HG02943 (cell line): Measurements from ENCODE around the gene SLC35F2.
"Not testable (repeated sequence)": the region's sequence is repeated elsewhere in the genome, so short reads cannot be mapped to it uniquely, and the experiment has no call there.

Experiments used
- ATAC-seq: cut with Tn5 transposase; IDR thresholded peaks from one replicate; pipeline ENCODE4 v1.9.1; 2021; ENCODE audit warnings: mild to moderate bottlenecking, low read depth, moderate library complexity; ENCODE audit not compliant: unreplicated experiment

SLC35F2 gene

DNA sequence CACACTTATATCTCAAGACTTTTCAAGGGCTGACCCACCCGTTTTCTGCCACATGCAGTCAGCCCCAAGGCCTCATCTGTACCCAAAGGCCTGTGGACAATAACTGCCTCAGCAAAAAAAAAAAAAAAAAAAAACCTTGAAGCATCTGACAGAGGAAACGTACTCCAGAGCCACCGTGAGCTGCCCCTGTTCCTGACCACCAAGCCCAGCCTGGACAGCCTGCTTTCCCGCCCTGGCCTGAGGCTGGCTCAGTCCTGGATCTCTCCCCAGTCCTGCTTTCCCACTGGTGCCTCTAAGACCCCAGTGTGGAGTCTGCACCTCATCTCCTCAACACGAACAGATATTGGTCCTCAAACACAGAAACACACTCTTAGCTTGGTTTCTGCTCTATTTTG is 66.5 kb downstream of the SLC35F2 start:
- ATAC-seq: no peak

DNA sequence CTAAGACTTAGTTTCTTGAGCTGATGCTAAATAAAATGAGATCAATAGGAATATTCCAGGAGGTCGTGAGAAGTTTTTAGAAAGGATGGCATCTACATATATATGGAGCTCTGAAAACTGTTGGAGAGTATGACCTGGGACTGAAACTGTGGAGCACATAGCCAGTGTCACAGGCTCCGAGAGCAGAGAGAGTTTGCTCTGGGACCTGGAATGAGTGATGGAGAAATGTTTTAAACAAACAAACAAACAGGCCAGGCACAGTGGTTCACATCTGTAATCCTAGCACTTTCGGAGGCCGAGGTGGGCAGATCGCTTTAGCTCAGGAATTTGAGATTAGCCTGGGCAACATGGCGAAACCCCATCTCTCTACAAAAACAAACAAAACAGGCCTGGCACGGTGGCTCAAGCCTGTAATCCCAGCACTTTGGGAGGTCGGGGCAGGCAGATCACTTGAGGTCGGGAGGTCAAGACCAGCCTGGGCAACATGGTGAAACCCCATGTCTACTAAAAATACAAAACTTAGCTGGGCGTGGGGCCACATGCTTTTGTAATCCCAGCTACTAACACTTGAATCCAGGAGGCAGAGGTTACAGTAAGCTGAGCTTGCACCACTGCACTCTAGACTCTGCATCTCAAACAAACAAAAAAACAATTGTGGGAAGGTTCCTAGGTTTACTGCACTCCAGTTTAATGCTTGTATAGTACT is 67.1 kb downstream of the SLC35F2 start:
- no peak for ATAC-seq

DNA sequence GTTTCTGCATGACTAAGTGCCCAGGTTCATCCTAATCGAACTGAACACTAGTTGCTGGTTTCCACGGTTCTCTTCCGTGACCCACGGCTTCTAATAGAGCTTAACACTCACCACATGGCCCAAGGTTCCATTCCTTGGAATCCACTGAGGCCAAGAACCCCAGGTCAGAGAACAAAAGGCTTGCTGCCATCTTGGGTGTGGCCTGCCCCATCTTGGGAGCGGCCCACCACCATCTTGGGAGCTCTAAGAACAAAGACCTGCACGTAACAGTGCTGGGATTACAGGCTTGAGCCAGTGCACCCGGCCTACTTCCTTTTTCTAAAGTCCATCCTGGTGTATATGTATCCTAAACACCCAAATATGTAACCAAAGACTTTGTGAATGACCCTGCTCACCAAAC is 68.8 kb downstream of the SLC35F2 start:
- ATAC-seq: no peak

DNA sequence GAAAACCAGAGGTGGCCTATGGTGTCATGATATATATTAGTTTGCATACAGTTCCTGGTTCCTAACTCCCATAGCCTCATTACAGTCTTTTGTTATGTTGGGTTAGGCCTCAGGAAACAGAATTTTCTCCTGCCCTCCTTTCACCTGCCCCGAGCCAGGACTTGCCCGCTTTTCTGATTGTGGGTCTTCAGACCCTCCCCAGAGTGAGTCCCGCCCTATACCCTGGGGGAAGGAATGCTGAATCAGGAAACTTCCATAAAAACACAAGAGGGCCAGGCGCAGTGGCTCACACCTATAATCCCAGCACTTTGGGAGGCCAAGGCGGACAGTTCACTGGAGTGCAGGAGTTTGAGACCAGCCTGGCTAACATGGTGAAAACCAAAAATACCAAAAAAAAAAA is 70.9 kb downstream of the SLC35F2 start:
- ATAC-seq: no peak

DNA sequence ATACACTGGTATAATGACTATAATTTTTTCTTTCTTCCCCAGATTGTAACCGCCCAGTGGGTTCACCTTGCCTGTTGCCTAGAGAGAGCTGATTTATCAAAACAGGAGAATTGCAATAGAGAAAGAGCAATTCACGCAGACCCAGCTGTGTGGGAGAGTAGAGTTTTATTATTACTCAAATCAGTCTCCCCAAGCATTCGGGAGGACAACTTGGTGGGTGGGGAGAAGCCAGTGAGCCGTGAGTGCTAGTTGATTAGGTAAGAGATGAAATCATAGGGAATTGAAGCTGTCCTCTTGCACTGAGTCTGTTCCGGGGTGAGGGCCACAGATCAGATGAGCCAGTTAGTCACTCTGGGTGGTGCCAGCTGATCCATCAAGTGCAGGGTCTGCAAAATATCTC is 73.2 kb downstream of the SLC35F2 start:
- ATAC-seq: no peak

DNA sequence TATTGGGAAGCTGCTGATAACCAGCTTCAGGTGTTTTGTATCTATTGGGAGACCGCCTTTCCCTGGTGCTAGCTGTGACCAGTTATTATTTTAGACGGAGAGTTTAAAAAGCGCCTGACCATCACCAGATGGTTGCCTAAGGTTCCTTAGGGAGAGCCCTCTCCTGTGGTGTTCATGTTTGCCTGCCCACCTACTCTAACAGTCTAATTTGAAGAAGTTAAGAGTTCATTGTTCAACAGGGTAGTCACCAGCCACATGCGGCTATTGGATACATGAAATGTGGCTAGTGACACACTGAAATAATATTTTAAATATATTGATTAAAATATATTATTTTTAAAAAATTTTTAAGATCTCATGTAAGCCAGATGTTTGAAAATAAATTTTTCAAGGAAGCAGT is 75.5 kb downstream of the SLC35F2 start:
- ATAC-seq: no peak

DNA sequence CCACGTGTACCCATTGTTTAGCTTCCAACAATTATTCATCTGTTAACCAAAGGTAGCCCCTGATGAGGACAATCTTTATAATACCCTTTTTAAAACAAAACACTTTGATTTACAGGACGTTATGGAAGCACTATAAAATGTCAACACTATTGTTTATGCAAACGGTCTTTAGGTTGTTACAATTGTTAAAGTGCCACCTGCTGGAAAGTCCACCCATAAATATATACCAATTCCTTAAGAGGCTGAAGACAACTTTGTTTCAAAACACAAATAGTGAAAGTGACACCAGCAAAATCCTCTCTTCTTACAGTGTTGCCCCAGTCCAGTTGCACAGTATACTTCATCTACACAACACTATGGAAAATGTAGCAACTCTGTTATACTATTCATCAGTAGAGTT is 77.8 kb downstream of the SLC35F2 start:
- ATAC-seq: no peak

DNA sequence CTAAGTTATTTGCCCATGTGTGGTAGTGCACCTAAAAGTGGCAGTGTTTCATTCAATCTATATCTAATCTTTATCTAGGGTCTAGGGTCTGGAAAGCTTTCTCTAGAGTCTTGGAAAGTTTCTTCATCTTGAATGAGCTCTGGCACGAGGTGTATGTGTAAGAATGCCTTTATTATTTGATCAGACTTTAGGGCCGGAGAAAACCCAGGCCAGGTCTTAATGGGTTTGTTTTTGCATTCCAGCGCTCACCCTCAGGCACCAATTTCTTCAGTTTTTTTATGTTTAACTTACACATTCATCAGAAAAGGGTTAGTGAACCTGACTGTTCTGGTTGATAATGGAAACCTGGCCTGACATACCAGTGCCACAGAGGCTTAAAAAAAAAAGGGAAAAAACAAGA is 78.5 kb downstream of the SLC35F2 start:
- no peak for ATAC-seq

DNA sequence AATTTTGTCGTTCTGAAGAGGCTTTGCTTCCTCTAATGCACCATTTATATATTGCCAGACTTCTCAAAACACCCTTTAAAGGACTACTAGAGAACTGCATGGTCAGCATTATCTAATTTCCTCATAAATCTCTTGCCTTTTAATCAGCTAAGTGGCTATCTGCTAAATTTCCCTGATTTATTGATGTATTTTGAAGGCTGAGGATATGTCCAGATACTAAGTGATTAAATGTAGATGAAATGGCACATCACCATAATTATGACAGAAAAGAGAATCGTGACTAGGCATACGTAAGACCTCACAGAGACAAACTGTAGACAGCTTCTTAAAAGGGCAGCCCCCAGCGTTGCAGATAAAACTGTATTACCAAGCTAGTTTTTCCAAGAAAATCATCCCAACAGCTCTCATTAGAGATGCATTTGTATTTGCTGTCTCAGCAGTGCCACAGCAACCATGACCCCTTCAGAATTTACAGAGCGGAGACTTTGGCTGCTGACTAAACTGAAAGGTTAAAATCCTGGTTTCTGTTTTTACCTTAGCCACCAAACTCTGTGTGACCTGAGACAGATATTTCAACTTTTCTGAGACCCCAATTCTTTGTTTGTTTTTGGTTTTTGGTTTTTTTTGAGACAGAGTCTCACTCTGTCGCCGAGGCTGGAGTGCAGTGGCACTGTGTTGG is 79.6 kb downstream of the SLC35F2 start:
- no peak for ATAC-seq

DNA sequence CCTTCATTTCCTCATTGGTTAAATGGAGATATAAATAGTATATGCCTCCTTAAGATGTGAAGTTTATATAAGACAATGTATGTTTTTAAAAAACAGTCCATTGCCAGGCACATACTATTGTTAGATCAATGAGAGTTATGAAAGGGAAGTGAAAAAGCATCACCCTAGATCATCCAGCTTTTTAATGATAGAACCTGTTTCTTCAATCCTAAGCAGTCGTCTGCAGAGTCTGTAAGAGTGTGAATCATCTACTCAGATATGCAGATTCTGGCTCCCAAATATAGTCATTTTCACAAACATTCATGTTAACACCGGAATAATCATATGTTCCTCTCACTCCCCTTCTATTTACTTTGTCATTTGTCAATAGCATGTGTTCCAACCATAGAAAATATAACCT is 81.5 kb downstream of the SLC35F2 start:
- no peak for ATAC-seq

DNA sequence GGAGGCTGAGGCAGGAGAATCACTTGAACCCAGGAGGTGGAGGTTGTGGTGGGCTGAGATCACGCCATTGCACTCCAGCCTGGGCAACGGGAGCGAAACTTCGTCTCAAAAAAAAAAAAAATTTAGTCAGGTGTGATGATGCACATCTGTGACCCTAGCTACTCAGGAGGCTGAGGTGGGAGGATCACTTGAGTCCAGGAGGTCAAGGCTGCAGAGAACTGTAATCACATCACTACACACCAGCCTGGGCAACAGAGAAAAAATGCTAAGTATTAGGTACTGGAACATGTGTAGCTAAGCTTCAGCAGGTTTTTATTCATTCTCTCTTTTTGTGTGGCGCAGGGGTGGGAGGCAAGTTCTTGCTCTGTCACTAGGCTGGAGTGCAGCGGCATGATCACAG is 82.5 kb downstream of the SLC35F2 start:
- ATAC-seq: no peak

DNA sequence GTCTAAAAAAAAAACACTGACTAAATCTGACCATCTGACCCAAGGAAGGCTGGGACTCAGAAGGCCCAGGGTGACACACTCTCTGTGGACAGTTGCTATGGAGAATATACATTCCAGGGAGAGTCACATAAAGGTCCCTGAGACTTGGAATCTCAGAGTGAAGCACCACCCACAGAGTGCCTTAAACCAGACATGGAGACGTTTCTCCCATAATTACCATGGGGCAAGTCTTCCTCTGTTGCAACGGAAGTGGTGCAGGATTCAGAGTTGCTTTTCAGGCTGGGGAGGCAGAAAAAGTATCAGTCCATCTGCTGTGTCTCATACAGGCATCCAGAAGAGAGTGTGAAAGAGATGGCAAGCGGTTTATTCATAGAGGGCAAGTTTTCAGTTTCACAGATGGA is 88.0 kb downstream of the SLC35F2 start:
- no peak for ATAC-seq

DNA sequence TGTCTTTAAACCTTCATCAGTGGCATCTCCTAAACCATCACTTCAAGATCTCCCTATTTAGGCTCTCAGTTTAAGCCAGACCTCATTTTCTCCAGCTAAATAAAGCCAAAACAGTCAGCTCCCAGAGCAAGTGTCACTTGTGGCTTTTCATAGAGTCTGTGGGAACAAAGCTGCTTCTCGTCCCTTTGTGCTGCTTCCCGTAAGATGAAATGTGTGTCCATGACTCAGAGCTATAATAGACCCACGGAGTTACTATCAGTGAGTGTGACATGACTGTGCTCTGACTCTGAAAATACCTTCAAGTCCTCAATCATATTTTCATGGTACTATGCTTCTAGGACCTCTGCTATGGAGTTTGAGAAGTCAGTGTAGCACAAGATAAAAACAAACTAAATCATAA is 89.4 kb downstream of the SLC35F2 start:
- no peak for ATAC-seq

DNA sequence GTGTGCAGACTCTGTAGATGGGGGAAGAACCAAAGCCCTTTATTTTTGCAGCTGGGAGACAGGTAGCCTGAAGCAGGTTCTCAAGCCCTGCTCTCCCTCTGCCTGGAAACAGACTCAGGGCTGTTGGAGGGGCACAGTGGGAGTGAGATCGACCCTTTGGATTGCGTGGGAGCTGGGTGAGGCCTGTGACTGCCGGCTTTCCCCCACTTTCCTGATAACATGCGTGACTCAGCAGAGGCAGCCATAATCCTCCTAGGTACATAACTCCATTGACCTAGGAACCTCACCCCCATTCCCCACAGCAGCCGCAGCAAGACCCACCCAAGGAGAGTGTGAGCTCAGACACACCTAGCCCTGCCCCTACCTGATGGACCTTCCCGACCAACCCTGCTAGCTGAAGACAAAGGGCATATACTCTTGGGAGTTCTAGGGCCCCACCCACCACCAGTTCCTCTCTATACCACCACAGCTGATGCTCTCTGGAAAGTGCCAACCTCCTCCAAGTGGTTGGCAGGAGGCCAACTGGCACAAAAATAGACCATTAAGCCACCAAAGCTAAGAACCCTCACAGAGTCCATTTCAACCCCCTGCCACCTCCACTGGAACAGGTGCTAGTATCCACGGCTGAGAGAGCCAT is 99.8 kb downstream of the SLC35F2 start:
- not testable (repeated sequence) for ATAC-seq

DNA sequence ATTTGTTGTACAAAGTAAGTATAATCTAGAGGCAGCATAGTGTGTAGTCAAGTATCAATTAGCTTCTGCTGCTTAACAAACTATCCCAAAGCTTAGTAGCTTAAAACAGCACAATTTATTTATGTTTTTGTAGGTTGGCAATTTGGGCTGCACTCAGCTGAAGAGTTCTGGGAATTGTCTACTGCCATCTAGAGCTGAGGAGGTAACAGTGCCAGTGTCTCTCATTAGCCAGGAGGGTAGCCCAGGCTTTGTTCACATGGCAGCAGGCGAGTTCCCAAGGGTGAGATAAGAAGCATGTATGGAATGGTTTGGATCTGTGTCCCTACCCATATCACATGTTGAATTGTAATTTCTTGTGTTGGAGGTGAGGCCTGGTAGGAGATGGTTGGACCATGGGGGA is 100.9 kb downstream of the SLC35F2 start:
- ATAC-seq: no peak

DNA sequence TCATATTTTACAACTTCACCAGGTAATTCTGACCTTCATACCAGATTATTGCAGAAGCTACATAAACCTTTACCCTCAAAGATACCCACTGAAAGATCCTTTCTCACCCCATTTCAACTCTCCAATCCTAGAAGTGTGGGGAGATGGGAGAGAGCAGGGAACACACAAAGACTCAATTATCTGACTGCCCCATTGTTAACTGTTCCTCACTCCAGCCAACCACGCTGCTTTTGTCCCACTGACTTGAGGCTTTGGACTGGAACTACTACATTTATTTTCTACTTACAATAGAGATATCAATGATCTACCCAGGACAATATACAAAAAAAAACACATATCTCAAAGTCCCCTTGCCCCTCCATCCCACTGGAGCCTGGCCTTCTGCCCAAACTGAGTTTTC is 102.0 kb downstream of the SLC35F2 start:
- ATAC-seq: no peak

DNA sequence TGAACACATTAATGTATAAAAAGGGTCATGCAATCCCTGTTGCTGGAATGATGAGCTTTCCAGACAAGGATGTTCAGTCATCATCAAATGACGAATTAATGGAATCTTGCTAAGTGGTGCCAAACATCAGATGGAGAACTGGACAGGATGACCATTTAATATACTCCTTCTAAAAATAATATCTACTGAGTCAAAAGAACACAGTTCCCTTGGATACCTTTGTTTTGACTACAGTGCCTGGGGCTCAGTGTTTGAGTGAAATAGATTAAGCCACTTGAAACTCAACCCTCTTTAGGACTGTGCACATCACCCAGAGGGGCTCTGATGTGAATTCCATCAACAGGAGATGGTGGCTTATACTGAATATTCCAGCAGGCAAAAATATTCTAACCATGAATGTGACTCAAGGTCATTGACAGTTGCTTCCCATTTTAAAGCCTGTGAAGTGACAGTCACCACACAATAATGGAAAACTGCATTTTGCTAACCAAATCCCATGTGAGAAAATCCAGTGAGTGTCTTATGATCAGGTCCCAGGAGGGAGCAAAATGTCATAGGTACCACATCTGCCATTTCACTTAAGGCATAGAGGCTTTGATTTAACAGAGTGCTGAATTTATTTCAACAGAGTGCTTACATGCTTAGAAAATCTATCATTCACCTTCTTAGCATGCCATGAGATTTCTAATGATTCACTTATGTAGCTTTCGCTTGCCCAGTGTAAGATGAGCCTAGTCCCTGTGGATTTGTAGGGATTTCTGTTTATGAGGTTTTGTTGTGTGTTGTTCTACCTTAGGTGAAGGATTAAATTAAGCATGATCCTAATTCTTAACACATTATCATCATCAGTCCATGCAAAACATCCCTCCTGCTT is 105.4 kb downstream of the SLC35F2 start:
- no peak for ATAC-seq

DNA sequence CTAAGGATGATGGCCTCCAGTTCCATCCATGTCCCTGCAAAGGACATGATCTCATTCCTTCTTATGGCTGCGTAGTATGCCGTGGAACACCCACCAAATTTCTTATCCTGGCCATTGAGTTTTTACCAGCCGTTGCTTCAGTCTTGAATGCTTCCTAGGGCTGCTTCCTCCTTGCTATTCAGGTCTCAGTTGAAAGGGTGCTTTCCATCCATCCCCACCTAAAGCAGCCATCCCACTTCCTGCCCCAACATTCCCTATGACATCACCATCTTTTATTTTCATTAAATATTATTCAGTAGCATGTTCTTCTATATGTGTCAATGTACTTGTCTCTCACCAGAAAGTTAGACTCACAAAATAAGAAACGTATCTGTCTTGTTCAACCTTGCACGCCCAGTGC is 106.1 kb downstream of the SLC35F2 start:
- ATAC-seq: no peak

DNA sequence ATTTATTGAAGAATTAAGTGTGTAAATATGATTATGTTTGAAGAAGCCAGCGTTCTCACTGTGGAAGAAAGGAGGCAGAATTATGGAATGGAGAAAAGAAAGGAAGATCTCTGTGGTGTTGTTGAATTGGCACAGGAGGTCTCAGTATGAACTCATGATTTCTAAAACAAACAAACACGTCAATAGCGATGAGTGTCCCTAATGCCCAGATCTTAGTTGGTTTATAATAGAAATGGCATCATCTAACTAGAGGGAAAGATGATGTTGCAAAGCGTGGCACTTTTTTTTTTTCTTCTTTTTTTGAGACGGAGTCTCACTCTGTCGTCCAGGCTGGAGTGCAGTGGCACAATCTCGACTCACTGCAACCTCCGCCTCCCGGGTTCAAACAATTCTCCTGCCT is 107.5 kb downstream of the SLC35F2 start:
- ATAC-seq: no peak

DNA sequence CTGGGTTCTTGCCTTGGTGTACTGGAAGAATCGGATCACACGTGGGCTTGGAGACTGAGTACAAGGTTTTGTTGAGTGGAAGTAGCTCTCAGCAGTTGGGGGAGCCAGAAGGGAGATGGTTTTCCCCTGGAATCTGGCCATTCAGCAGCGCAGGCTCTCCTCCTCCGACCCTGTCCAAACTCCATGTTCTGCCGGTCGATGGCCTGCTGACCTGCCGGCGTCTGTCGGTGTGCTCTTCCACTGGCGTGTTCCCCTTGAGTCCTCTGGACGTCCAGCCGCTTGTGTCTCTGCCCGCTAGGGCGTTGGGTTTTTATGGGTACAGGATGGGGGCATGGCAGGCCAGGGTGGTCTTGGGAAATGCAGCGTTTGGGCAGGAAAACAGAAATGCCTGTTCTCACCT is 108.3 kb downstream of the SLC35F2 start:
- ATAC-seq: no peak

DNA sequence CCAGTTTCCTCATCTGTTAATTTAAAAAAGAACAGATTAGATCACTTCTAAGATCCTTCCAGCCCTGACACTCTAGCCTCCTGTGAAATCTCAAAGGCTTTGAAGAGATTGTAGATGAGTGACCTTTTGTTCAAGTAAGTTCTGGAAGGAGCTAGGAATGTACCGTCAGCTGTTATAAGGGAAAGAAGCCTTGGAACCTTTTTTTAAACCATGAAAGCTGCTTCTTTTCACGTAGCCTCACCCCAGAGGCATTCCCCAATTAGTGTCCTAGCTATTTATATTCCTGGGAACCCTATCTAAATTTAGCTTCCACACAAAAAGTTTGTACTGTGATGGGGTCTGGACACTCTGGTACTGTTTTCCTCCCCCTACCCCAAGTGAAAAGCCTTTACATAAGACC is 111.0 kb downstream of the SLC35F2 start:
- ATAC-seq: no peak
